Activated CD4-positive, alpha-beta T cell treated with anti-CD3 and anti-CD28 coated beads, Interleukin-2, Interleukin-6, amounts not matched to agents 100 ng/mL and 50 ng/mL, durations not matched to agents 16 hours and 8 hours (primary cell): ENCODE measurements around the gene WDR7.

Experiments
- DNase-seq: peaks from one replicate; pipeline ENCODE4 v3.0.0-alpha.2; 2020

Gene WDR7

DNA sequence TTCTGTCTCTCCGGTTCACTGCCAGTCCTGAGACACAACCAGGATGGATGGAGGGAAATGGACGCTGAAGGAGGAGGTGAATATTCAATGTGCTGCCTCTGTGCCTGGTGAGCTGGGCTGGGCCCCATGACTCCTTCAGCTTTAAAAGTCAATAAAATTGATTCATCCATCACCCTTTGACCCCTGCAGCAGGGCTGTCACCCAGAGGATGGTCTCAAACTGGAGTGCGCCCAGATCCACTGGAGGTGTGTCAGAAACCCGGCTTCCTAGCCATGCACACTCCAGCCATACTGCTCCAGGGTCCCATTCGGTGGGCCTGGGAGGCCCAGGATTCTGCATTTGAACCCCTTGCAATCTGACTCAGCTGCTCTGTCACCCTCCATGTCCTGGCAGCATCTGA lies 401.6 kb downstream of the WDR7 start:
- DNase-seq = no peak

DNA sequence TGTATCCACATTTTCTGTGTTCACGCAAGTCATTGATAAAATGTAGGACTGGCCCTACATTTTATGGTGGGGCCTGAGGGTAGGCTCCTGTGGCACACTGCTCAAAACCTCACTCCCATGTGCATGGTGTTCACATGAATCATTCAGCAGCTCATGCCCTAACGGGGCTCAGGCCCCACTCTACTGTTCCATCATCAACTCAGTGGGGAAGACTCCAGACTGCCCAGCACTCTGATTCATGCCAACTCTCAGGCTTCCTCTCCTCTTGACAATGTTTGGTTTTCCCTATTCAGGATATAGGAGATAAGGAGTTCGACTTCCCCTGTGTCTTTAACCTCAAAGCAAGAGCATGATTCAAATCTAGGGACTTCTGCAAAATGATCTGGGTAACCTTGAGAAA lies 403.7 kb downstream of the WDR7 start:
- no peak for DNase-seq

DNA sequence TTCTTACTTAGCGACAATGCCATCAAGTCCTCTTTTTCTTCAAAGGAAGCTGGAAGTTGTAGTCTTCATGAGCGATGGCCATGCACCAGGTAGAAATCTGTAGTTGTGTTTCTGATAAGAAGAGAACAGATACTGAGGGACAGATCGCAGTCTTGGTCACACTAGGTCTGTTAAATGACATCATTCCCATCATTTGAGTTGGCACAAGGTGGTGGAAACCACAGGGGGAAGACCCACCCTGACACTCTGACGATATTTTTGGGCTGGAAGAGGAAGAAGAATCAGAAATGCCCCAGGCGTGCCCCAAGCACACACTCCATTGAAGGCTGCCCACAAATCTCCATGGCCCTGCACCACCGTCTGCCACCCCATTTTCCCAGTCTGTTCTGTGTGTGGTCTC lies 406.7 kb downstream of the WDR7 start:
- DNase-seq = peak; percentile 38

DNA sequence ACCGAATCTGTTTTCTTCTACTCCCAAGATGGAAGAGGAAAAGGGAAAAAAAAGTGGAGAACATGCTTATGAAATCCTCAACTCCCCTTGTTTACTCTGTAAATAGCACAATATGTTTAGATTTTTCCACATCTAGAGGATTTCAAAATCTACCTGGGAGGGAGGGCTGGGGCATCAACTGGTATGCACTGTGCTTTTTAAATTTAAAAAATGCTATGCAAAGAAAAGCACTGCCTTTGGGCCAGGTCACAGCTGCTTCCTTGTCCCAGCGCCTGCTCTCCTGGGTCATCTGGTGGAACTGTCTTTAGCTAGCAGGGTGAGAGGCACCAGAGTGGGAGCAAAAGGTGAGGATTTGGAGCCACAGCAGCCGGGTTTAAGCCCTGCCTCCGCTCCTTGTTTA lies 407.6 kb downstream of the WDR7 start:
- DNase-seq = no peak

DNA sequence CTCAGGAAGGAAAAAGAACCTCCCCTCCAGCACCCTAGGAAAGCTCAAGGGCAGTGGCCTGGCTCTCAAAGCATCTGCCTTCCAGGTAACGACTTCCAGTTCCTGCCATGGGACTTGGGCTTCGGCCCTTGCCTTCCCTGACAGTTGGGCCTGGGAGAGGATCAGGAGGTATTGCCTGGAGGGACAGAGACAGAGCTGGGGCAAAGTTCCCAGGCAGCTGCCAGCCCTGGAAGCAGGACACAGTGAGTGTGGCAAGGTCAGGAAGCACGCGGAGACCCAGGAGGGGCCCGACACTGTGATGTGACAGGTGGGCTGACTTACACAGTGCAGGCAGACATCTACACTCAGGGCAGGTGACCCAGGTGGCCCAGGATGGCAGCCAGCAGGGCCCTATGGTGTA lies 408.2 kb downstream of the WDR7 start:
- DNase-seq = no peak

DNA sequence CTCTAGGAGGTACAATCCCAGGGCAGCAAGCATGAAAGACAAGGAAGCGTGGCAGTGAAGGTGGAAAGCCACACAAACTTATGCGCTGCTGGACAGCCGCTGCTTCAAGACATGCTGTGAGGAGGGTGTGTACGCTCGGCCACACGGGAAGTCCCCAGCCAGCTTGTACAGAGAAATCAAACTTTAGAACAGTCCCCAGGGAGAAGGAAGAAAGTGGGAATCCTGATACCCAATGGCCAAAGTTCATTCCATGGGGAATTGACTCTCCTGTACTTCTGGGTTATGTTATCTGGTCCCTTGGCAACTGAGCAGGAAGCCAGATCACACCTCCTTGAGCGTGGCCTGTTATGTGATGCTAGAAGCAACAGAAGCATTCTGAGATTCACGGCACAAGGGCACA lies 409.7 kb downstream of the WDR7 start:
- DNase-seq = no peak

DNA sequence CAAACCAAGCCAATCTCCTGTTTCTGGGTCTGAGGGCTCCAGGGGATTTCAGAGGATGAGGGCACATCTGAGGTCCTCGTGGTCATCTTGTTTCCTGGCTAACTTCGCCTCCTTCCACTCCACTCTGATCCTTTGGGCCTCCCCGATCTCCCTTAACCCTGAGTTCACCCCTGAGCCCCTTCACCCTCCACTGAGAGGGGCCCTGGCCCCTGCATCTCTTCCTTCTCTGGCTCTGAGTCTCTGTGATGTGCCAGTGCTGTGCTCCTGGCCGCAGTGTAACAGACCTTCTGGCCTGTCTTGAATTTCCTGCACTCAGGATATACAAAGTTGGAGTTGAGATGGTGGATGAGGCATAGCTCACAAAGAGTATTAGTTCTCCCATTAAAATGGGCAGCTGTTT lies 411.0 kb downstream of the WDR7 start:
- no peak for DNase-seq

DNA sequence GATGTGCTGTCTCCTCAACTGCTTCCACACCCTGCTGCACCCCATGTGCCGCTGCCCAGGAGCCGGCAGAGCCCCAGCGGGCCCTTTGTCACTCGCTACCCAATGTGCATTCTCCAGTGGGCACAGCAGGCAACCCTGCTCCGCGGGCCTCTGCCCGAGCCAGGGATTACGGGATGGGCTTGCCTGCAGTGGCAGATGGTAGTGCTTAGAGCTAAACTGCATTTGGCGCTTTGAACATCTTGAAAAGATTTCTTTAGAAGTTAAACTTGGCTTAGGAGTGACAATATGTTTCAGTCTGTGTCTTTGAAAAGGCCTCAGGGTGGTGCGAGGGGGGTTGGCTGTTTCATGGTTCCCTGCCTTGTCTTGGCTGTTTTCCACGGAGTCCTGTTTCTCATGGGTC lies 411.7 kb downstream of the WDR7 start:
- DNase-seq = no peak

DNA sequence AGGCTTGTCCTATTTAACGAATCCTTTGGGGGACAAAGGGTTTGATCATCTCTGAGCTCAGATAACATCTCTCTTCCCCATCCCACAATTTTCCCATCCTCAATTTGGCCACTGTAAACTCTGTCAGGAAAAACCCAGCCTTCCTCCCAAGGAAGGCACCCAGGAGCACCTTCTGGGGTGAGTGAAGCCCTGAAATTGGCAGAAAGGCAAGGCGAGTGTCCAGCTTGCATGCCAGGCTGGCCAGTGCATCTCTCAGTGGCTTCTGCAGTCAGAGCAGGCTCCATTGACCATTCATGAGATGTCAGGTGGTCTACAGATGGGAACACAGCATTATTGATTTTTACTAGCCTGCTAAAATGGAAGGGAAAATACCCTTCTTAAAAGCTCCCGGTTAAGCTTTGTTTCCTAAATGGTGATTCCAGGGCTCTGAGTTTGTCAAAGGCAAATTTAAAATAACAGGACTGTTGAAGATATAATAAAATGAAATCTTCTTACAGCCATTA lies 412.5 kb downstream of the WDR7 start:
- DNase-seq = no peak

DNA sequence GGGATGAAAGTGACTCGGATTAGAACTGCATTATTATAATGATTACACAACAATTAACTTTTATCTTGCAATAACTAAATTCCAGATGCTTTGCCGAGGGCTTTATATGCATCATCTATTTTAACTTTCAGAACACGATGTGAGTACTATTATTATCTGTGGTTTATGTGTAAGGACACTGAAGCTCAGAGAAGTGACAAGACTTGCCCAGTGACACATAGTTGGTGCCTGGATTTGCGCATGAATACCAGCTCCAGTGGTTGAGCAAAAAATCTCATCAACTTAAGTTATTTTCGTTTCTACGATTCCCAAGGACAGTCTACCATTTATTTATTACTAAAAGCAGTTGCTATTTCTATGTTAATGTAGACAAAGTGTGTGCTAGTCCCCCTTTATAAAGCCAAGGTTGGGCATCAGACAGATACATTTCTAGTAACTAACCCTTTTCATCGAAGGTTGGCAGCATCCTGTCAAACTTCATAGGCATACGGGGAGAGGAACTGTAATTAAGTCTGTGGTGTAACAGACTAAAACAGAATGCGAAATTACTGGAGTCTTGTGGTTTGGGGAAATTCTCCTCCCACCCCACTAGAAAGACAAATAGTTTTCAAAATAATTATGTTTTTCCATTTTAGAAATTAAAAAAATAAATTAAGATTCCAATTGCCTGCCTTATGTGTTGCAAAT lies 422.5 kb downstream of the WDR7 start:
- no peak for DNase-seq

DNA sequence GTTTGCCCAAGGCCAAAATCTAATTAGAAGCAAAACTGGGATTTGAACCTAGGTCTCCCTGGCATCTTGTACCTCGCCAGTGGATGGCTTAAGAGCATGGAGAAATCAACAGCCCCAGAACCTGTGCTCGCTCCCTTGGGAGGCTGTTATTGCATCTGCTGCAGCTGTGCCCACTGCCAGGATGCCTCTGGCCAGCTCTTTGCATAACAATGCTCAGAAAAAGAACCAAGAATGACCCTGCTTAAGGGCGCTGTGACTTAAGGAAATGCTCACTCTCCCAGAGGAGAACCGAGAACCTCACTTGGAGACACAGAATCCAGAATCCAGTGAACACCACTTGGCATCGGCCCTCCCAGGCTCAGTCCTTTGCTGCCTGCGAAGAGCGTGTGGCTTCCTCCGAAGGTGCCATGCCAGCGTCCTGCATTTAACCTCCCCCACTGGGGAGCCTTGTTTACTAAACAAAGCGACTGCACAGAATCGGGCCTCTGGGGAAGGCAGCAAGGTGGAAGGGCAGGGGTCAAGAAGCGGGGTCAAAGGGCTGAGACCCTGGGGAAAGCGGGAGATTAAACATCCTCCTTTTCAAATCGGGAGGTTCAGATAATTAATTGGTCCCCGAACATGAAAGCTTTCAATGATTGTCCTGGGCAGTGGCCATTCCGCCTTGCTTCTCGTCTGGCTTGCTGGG lies 424.7 kb downstream of the WDR7 start:
- DNase-seq = no peak

DNA sequence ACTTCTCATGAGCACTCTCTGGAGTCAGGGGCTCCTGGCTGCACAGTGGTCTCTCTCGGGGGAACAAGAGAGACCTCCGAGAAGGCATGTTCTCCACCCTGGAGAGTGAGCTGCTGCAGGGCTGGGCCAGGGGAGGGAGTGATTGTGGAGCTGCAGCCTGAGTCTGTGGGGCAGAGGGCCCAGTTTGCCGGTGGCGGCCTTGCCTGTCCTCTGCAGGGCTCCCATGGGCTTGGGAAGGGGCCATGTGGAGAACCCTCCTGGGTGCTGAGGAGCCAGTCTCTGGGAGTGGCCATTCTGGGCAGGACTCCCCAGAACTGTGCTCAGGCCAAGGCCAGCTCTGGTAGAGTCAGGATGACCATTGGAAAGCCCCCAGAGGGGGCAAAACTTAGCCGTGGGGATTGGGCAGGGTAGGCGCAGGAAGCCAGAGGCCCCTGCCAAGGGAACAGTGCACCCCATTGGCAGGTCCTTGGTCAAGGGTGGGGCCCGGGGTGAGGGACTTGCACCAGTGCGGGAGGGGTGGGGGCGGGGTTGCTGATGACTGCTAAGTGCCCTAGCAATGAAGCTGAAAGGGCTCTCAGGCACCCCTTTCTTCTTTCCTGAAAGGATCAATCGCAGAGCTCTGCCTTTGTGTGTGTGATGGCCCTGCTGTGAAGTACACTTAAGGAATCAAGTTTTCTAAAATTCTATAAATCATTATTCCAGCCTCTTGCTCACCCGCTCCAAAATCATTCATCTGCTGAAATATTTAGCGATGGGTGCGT lies 426.0 kb downstream of the WDR7 start:
- no peak for DNase-seq

DNA sequence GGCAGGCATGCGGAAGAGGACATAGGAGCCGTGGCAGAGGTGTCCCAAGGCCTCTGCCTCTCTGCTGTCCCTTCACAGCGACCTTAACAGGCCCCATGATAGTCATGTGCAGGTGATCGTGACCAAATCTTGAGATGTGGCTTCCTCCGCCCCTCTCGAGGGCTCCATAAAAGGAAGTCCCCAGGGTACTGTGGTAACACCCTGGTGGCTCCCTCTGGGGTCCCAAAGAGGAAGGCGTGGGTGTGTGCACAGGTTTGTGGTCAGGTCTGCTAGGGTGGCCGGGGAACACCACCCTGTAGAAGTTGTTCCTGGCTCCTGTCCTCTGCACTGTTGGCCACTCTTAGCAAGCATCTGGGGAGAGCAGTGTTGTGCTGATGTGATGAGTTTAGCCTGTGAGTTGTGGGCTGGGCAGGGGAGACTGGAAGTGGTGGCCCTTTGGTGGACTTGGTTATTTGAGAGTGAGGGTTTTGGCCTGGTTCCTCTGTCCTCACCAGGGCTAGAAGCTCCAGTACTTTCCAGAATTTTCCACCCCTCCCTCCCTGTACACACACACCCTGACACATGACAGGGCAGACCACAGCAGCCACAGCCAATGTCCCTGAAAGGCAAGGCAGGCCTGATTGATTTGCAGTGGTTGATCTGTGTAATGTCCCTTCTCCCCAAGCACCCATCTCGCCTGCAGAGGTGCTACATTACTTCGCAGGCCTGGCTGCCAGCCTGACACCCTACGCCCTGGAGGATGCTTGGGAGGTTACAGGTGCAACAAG lies 426.8 kb downstream of the WDR7 start:
- peak; percentile 32 for DNase-seq

DNA sequence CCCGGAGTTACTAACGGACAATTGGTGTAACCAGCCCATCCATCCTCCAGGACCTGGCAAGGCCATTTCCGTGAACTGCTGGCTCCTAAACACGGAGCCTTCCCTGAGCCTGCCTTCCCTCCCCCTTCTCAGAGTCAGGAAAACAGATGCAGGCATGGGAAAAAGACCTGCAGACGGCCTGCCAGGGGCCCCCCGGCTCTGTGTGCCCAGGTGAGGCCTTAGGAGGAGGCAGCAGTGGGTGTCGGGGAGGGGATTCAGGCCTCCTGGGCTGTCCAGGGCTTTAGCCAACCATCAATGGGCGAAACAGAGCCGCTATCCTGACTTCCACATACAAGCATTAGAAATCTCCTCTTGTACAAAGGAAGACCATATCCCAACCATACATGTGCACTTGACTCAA lies 427.5 kb downstream of the WDR7 start:
- DNase-seq = no peak

DNA sequence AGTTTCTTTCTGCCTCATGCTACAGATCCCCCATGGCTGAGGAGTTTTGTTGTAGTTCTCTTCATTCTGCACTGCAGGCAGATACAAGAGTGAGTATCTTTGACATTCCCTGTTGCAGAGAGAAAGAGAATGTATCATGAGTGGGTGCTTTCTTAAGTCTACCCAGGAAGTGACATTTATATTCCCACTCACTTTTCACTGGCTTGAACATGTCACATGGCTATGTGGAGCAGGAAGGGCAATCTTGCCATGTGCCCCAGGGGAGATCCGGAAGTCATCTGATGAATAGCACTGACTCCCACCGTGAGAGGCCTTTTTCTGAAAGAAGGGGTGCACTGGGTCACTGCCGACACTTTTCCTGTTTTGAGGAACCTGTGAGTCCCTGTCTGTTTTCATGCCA lies 429.3 kb downstream of the WDR7 start:
- no peak for DNase-seq

DNA sequence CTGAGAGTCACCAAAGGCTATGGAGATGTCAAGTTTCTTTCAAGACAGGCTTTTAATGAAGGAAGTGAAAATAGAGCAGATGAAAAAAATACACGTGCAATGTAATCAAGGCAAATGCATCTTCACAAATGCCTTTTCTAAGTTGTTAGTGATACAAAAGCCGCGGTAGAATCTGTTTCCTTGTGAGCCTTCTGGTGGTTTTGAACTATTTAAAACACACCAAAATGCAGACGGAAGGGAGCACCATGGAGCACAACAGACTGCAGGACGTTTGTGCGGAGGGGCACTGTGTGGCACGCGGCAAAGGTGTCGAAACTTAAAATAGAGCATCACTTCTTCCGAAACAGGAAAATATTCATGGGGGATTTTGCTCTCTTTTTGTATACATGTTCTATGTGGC lies 430.7 kb downstream of the WDR7 start:
- no peak for DNase-seq

DNA sequence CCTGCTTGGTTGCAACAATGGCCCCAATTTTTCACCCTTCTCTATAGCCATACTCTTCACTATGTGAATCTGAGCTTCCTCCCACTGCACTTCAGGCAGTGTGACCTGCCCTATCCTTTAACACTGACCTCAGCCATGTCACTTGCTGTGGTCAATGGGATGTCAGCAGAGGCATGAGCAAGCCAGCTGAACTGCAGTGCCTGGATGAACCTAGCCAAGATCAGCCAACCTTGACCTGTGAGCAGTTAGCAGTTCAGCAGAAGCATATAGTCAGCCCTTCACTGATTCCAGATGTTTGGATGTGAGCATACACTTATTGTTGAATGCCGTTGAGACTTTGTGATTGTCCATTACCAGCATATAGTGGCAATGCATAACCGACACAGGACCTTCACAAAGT lies 432.3 kb downstream of the WDR7 start:
- no peak for DNase-seq

DNA sequence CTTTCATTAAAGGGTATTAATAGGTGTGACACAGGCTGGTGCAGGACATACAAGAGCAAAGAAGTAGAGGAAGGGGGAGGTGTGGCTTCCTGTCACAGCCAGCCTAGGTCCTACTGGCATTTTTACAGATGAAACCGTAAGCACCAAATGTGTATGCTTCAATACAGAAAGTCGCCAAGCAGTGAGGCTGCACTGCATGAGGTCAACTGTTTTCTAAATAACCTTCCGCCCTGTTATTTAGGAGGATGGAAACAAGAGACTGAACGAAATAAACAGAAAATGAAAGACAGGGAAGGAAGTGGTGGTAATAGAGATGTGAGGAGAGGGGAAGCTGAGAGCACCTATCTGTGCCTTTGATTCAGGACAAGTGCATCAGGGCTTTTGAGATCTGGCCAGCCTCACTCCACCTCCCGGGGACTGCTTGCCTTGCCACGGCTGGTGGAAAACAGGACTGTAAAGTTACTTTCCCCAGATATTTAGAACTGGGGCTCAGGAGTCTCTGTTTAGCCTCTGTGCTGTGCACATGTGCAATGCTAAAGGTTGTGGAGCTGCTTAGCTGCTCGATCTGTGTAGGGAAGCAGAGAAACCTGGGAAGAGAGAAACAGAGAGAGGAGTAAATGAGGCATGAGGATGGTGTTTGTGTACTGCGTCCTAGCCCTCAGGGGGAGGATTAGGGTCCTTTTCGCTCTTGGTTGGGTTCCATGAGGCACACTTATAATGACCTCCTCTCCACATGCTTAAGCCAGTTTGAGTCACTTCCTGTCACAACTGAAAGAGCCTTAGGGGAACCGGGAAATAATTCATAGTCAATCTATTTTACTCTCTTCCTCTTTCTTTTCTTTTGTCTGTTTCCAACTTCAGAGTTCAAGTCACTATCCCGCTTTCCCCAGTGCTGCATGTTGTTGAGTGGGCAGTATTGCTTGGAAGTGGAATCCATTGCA lies 433.4 kb downstream of the WDR7 start:
- DNase-seq = peak; percentile 25

DNA sequence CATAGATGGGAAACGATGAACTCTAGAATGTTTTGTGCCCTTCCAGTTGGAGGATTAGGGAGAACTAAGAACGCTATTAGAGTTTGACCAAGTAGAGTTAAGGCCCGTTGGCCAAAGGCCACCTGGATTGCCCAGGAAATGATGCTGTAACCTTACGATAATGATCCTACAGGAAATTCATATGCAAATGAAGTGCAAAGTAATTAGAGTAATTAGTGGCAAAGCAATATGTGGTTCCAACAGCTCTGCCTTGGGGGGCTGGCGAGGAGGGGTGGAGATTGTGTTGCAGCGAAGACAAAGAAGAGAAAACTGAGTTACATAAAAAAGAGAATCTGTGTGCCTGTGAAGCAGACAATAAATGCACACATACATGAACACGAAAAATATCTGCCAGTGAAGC lies 434.2 kb downstream of the WDR7 start:
- DNase-seq = no peak

DNA sequence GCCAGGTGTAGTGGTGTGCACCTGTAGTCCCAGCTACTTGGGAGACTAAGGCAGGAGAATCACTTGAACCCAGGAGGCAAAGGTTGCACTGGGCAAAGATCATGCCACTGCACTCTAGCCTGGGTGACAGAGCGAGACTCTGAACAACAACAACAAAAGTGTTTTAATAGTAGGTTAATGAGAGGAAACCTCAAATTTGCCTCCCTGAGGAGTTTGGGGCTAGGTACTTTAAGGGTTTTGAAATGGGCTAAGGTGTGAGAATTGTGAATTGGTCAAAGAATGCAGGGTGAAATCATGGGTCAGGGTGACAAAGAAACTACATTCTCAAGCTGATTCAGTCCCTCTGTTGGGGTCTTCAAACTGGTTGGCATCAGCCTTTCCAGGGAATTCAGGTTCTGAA lies 435.0 kb downstream of the WDR7 start:
- no peak for DNase-seq
